ENCODE results near the gene EZR. TPM values are rescaled to one million over a fixed set of nuclear protein-coding genes. Genes with fewer than 3 reads are reported as not detected.

EZR gene
- total RNA-seq, 2 donors from 2014 or later, result 257 to 424 TPM

- no peak overlapping the region for H3K9ac ChIP-seq (ENCODE audit: low read depth in 2 of 2, low read length in 2 of 2)
- intact Hi-C loops (cut with DNase I), result no loop called here
- DNase-seq, result no peak
- TF ChIP-seq CTCF (IDR thresholded peaks at IDR 0.05), result no peak
- no peak overlapping the region for H3K27ac ChIP-seq
- peaks cover 17% of the 10 kb centered on the region for H3K36me3 ChIP-seq
- H3K9me3 ChIP-seq, result no peaks in the 10 kb centered on the region
- no peaks in the 10 kb centered on the region for H3K27me3 ChIP-seq
- H3K4me1 ChIP-seq, result no peaks in the 10 kb centered on the region
- no peak overlapping the region for H3K4me3 ChIP-seq
These were observed 54.2 kb downstream of the EZR start for GRCh38 chr6:158764926-158765325.

GRCh38 chr6:158764183-158764849 lies 54.9 kb downstream of the EZR start:
- Histone ChIP-seq H3K36me3 (peaks cover 12% of the 10 kb centered on the region), H3K9me3 (no peaks in the 10 kb centered on the region), H3K27ac (no peak overlapping the region), H3K9ac (ENCODE audit: low read depth in 2 of 2, low read length in 2 of 2) (no peak overlapping the region), H3K4me3 (no peak overlapping the region), H3K4me1 (no peaks in the 10 kb centered on the region), H3K27me3 (no peaks in the 10 kb centered on the region)
- intact Hi-C loops (cut with DNase I), result no loop called here
- no peak for TF ChIP-seq CTCF (IDR thresholded peaks at IDR 0.05)
- no peak for DNase-seq

GRCh38 chr6:158763434-158764182 lies 55.6 kb downstream of the EZR start:
- no peaks in the 10 kb centered on the region for H3K4me1 ChIP-seq
- no peaks in the 10 kb centered on the region for H3K27me3 ChIP-seq
- H3K9ac ChIP-seq (ENCODE audit: low read depth in 2 of 2, low read length in 2 of 2), result no peak overlapping the region
- no peaks in the 10 kb centered on the region for H3K9me3 ChIP-seq
- no peak overlapping the region for H3K27ac ChIP-seq
- H3K4me3 ChIP-seq, result no peak overlapping the region
- intact Hi-C loops (cut with DNase I), result no loop called here
- TF ChIP-seq CTCF (IDR thresholded peaks at IDR 0.05), result no peak
- peaks cover 5% of the 10 kb centered on the region for H3K36me3 ChIP-seq
- DNase-seq, result no peak

- no peak overlapping the region for H3K4me3 ChIP-seq
- H3K27ac ChIP-seq, result no peak overlapping the region
- DNase-seq, result no peak
- intact Hi-C loops (cut with DNase I), result no loop called here
- TF ChIP-seq CTCF (IDR thresholded peaks at IDR 0.05), result no peak
- no peak overlapping the region for H3K9ac ChIP-seq (ENCODE audit: low read depth in 2 of 2, low read length in 2 of 2)
- H3K9me3 ChIP-seq, result no peaks in the 10 kb centered on the region
- H3K4me1 ChIP-seq, result no peaks in the 10 kb centered on the region
- no peaks in the 10 kb centered on the region for H3K27me3 ChIP-seq
- H3K36me3 ChIP-seq, result no peaks in the 10 kb centered on the region
These were observed 56.3 kb downstream of the EZR start for GRCh38 chr6:158762787-158763433.

- H3K27me3 ChIP-seq, result no peaks in the 10 kb centered on the region
- H3K9me3 ChIP-seq, result no peaks in the 10 kb centered on the region
- H3K4me1 ChIP-seq, result no peaks in the 10 kb centered on the region
- no peak overlapping the region for H3K27ac ChIP-seq
- TF ChIP-seq CTCF (IDR thresholded peaks at IDR 0.05), result no peak
- no peak for DNase-seq
- no peak overlapping the region for H3K4me3 ChIP-seq
- H3K9ac ChIP-seq (ENCODE audit: low read depth in 2 of 2, low read length in 2 of 2), result no peak overlapping the region
- intact Hi-C loops (cut with DNase I), result no loop called here
- H3K36me3 ChIP-seq, result no peaks in the 10 kb centered on the region
These were observed 57.4 kb downstream of the EZR start for GRCh38 chr6:158761746-158762145.

Data from colonic mucosa (tissue), 4 donors.